Loucy (cell line): ENCODE measurements around the gene METTL15.

Experiments
- CTCF ChIP-seq: fragments of 200-600 bp; sonication (generic); conservative IDR thresholded peaks from 2 replicates; pipeline ENCODE4 v1.5.1; 2014; ENCODE audit warnings: mild to moderate bottlenecking, antibody characterized with exemption, low read length
- EZH2phosphoT487 ChIP-seq: fragments of 200-600 bp; IDR thresholded peaks from 2 replicates; pipeline ENCODE4 v1.6.1; 2018; ENCODE audit warnings: antibody characterized with exemption, mild to moderate bottlenecking, moderate library complexity, borderline replicate concordance

DNA sequence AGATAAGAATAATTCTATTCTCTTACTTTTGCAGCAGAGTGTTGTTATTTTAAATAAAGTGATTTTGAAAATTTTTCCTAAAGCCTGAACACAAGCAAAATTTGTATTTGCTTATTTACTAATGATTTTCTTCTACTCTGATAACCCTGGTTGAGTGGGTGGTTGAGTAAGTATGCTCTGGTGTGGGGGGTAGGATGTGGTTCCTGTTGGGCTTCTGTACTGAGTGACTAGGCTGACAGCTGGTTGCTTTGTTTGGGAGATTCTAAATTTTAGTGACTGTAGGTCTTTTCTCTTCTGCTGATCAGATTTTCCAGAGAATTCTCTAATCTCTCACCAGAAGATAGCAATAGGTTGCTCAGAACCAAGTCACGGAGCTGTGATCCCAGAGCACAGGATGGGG, 61.6 kb downstream of the METTL15 start:
- no peak for TF ChIP-seq CTCF
- TF ChIP-seq EZH2phosphoT487 = no peak
